PC-3 (cell line): ENCODE results near the gene TGIF1.

Source experiments
- CTCF ChIP-seq: fragments of 300-600 bp; sonication (generic); conservative IDR thresholded peaks from 2 replicates; pipeline ENCODE4 v1.5.1; 2017; ENCODE audit warnings: antibody characterized with exemption, low read depth, mild to moderate bottlenecking, low read length
- EZH2 ChIP-seq: fragments of 300-600 bp; sonication (generic); IDR thresholded peaks from one replicate; pipeline ENCODE4 v1.6.1; 2017; ENCODE audit warnings: antibody characterized with exemption, mild to moderate bottlenecking, low read length; ENCODE audit not compliant: unreplicated experiment
- EZH2phosphoT487 ChIP-seq: fragments of 300-600 bp; sonication (generic); IDR thresholded peaks from 2 replicates; pipeline ENCODE4 v1.6.1; 2018; ENCODE audit warnings: mild to moderate bottlenecking, antibody characterized with exemption, low read length, borderline replicate concordance

GRCh38 chr18:3492721-3493120 is 42.7 kb downstream of the TGIF1 start:
- TF ChIP-seq CTCF (no peak), EZH2 (no peak), EZH2phosphoT487 (no peak)
